Endothelial cell of hepatic sinusoid (primary cell): Measurements from ENCODE around the gene NR3C2.

Experiments
- in situ Hi-C: cut with HindIII; loops from 2 replicates; pipeline ENCODE4 v1.10.0; 2017; ENCODE audit warnings: low sequenced_read_pairs

NR3C2 gene

DNA sequence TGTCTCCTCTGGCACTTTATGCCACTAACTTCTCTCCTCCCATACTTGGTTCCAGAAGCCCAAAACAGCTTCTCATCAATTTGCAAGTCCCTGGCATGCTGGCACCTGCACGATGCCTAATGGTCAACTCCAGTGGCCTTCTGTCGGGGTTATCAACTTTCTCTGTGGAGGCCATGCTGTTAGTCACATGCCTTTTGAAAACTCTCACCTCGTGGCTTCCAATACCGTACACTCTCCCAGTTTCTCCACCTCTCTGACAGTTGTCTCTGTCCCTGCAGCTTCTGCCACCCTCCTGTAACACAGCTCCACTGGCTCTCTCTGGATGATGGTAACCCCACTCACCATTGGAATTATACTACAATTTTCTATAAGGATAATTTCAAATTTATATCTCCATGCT lies 324.0 kb downstream of the NR3C2 start:
- in situ Hi-C loops: no loop called here

GRCh38 chr4:148116969-148117368 lies 325.2 kb downstream of the NR3C2 start:
- in situ Hi-C loops: no loop called here

DNA sequence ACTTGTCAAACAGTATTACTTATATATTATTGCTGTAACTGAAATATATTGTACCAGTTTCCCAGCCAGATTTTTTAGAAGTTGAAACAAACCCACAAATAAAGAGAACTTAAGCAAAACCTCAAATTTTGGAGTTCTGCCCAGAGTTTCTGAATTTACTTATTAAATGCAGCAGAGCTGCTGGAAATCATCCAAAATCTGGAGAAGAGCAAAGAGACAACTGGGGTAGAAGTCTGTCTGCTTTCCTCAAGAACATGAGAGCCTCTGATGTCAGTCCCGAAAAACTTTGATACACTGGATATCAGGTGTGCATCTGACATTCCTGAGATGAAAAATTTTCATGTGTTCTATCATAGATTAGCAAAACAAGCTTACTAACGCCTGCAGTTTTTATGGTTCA lies 325.9 kb downstream of the NR3C2 start:
- in situ Hi-C loops: no loop called here

- in situ Hi-C loops: no loop called here
These were observed 327.8 kb downstream of the NR3C2 start for GRCh38 chr4:148114436-148114835.

- in situ Hi-C loops: no loop called here
These were observed 329.8 kb downstream of the NR3C2 start for GRCh38 chr4:148112231-148112982.

DNA sequence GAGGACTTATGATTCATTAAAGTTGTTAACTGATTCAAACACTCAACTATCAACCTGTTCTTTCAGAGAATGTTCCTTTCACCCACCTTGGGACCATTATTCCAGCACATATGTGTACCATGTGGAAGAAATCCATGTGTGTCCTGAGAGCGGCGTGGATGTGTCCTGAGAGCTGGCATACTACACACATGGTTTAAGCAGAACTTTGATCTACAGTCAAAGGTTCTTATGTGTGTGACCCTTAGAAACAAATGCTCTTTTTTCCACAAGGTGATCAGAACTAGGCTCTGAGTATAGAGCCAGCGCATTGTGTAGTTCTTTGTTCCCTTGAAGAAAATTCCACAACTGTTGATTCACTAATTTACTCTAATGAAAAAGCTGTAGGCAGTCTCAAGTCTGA lies 332.0 kb downstream of the NR3C2 start:
- in situ Hi-C loops: no loop called here

DNA sequence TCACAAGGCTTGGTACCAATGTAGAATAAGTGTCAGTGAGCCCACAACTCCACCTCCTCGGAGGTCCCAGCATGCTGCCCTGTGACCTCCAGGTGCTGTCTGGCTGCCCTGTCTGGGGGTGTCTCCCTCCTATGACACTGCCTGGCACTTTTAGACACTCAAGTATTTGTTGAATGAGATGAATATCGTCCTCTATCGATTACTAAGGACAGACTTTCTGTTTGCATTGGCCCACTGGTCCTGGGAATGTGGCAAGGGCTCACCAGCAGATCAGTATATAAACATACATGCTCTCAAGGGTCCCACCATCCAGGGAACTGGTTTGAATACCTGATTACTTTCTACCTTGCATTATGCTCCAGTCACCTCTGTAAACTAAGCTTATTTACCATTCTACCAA lies 333.0 kb downstream of the NR3C2 start:
- in situ Hi-C loops: loop anchor here (5.0 kb wide), 1 partner anchor 63 kb away; no protein-coding TSS in a partner anchor

DNA sequence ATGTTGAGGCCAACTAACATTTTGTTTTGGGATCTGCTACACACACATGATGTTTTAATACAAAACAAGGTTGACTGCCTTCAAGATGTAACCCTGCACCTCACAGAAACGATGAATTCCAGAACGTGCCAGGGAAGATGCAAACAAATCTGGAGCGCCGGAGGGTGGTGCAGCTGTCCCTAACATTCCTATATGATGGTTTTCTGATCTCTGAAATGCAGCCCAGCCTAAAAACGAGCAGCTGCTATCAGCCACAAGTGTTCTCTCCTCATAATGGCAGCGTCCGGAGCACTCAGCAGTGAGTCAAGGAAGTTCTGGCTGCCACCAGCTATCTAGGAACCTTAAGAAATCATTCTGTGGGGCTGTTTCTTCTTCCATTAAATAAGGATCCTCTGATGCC lies 333.4 kb downstream of the NR3C2 start:
- in situ Hi-C loops: loop anchor here (5.0 kb wide), 1 partner anchor 64 kb away; no protein-coding TSS in a partner anchor

- in situ Hi-C loops: no loop called here
These were observed 338.4 kb downstream of the NR3C2 start for GRCh38 chr4:148103597-148104355.

- in situ Hi-C loops: no loop called here
These were observed 340.4 kb downstream of the NR3C2 start for GRCh38 chr4:148101790-148102189.

DNA sequence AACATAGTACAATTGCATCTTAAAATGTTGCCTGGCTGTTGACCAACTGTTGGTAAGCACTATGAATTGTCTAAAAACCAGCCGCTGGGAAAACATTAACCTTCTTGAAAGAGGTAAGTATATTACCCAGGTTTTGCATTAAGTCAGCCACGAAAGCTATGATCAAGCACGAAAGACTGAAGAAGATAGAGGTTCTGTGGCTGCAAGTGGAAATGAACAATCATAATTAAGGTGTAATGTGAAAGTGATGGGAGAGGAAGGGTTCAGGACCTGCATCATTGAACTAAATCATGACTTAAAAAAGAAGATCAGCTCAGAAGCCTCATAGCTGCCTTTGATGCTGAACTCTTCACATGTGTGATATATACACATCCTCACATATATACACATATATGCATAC lies 341.0 kb downstream of the NR3C2 start:
- in situ Hi-C loops: no loop called here

GRCh38 chr4:148097801-148098200 lies 344.4 kb downstream of the NR3C2 start:
- in situ Hi-C loops: no loop called here

- in situ Hi-C loops: no loop called here
These were observed 346.8 kb downstream of the NR3C2 start for GRCh38 chr4:148095346-148095923.

- in situ Hi-C loops: no loop called here
These were observed 348.1 kb downstream of the NR3C2 start for GRCh38 chr4:148094149-148094548.

GRCh38 chr4:148093065-148093464 lies 349.1 kb downstream of the NR3C2 start:
- in situ Hi-C loops: no loop called here

DNA sequence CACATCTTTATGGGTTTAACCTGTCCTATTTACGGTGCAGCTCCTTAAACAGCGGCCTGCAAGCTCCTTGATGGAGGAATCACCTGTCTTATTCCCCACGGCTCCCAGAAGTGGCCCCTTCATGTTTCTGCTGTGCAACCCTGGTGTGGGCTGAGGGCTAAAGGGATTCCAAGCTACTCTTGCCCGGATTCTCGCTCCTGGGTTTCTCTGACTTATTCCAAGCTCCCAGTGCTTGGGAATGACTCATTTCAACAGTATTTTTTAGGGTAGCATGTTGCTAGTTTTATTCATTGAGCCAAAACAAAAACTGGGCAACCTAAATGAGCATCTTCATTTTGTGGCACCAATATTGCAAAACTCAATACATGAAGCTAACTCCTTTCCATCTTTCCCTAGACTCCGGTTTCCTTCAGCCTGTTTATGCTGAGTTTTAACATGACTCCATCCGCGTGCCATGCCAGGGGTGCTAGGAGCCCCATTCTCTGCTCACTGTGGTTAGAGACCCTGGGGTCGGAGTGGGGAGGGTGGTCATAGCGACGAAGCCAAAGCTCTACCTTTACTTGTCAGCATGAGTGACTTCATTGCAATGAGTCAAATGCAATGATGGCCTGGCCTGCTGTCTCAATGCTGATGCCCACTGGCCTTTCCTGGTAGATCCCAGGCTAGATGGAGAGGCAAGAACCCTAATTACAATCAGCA lies 349.7 kb downstream of the NR3C2 start:
- in situ Hi-C loops: no loop called here

GRCh38 chr4:148091896-148092295 lies 350.3 kb downstream of the NR3C2 start:
- in situ Hi-C loops: no loop called here

GRCh38 chr4:148090503-148091476 lies 351.4 kb downstream of the NR3C2 start:
- in situ Hi-C loops: no loop called here

- in situ Hi-C loops: no loop called here
These were observed 352.2 kb downstream of the NR3C2 start for GRCh38 chr4:148090029-148090428.

DNA sequence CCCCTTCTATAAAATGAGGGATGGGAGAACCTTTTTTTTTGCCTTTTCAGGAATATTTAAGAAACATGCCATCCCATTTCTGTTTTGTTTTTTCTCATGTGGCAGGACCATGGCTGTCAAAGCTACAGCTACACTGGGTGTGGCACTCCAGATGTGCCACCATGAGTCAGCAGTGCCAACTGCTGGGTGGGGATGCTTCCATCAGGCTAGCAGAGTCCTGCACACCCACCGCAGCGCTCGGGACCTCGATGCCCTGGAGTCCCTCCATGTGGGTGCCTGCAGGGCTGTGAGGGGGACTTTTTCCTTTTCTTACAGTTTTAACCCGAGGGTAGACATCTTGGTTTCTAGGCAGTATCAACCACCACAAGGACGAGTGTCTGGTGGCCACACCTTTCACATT lies 352.6 kb downstream of the NR3C2 start:
- in situ Hi-C loops: no loop called here
